ENCODE measurements around the gene SPTLC3.

The SPTLC3 gene

DNA sequence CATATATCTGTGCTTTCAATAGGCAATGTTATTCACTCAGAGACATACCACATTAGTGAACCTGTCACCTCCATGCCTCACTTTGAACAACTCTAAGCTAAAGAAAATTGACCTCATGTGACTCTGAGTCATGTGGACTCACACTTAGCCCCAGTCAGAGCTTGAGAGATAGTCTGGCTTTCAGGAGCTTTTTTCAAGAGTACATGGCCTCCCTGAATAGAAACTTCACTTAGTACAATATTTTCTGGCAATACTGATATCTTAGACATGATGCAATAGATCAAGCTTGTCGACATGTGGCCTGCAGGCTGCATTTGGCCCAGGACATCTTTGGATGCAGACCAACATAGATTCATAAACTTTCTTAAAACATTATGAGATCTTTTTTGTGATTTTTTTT, 8.5 kb downstream of the SPTLC3 start:
- TF ChIP-seq, protein P1, sequence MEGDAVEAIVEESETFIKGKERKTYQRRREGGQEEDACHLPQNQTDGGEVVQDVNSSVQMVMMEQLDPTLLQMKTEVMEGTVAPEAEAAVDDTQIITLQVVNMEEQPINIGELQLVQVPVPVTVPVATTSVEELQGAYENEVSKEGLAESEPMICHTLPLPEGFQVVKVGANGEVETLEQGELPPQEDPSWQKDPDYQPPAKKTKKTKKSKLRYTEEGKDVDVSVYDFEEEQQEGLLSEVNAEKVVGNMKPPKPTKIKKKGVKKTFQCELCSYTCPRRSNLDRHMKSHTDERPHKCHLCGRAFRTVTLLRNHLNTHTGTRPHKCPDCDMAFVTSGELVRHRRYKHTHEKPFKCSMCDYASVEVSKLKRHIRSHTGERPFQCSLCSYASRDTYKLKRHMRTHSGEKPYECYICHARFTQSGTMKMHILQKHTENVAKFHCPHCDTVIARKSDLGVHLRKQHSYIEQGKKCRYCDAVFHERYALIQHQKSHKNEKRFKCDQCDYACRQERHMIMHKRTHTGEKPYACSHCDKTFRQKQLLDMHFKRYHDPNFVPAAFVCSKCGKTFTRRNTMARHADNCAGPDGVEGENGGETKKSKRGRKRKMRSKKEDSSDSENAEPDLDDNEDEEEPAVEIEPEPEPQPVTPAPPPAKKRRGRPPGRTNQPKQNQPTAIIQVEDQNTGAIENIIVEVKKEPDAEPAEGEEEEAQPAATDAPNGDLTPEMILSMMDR (IDR thresholded peaks at IDR 0.05) = no peak
- Histone ChIP-seq H3K27ac (no peak overlapping the region), H3K79me2 (no peaks in the 10 kb centered on the region), H3K36me3 (ENCODE audit: control insufficient read depth, insufficient read depth, low read length) (no peaks in the 10 kb centered on the region), H3K4me3 (ENCODE audit: low read depth, low read length) (no peak overlapping the region), H3K27me3 (ENCODE audit: control insufficient read depth, insufficient read depth, low read length) (no peaks in the 10 kb centered on the region), H2AFZ (no peak overlapping the region), H3K9ac (no peak overlapping the region), H3K4me1 (no peaks in the 10 kb centered on the region), H3K4me2 (ENCODE audit: low read length) (no peak overlapping the region), H3K9me3 (ENCODE audit: control insufficient read depth, low read length) (no peaks in the 10 kb centered on the region)

DNA sequence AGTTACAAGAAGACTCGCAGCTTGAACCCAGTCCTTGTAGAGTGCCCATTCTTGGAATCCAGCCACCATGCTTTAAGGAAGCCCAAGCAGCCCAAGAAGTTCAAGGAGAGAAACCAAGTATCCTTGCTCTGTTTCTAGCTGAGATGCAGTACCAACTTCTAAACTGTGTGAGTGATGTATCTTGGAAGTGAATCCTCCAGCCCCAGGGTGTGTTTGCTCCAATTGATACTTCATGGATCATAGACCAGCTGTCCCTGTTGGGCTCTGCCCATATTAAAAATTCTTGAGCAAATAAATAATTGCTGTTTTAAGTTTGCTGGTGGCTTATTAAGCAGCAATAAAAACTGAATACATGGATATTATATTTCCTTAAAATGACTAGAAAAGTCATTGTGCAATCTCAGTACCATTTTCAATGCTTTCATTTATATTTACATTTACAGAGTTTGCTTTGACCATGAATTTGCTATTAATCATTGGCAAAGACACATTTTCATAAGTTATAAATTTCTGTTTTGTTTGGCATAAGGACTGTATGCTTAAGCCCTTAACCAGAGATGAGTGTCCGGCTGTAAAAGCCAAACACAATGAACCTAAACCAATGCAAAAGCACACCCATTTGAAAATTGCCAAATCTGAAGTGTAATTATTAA, 9.2 kb downstream of the SPTLC3 start:
- Histone ChIP-seq H3K4me1 (no peaks in the 10 kb centered on the region), H3K4me3 (ENCODE audit: low read depth, low read length) (no peak overlapping the region), H3K27me3 (ENCODE audit: control insufficient read depth, insufficient read depth, low read length) (no peaks in the 10 kb centered on the region), H3K4me2 (ENCODE audit: low read length) (no peak overlapping the region), H3K79me2 (no peaks in the 10 kb centered on the region), H3K36me3 (ENCODE audit: control insufficient read depth, insufficient read depth, low read length) (no peaks in the 10 kb centered on the region), H3K9me3 (ENCODE audit: control insufficient read depth, low read length) (no peaks in the 10 kb centered on the region), H3K27ac (no peak overlapping the region), H2AFZ (no peak overlapping the region), H3K9ac (no peak overlapping the region)
- TF ChIP-seq, protein P1 (IDR thresholded peaks at IDR 0.05) = no peak

DNA sequence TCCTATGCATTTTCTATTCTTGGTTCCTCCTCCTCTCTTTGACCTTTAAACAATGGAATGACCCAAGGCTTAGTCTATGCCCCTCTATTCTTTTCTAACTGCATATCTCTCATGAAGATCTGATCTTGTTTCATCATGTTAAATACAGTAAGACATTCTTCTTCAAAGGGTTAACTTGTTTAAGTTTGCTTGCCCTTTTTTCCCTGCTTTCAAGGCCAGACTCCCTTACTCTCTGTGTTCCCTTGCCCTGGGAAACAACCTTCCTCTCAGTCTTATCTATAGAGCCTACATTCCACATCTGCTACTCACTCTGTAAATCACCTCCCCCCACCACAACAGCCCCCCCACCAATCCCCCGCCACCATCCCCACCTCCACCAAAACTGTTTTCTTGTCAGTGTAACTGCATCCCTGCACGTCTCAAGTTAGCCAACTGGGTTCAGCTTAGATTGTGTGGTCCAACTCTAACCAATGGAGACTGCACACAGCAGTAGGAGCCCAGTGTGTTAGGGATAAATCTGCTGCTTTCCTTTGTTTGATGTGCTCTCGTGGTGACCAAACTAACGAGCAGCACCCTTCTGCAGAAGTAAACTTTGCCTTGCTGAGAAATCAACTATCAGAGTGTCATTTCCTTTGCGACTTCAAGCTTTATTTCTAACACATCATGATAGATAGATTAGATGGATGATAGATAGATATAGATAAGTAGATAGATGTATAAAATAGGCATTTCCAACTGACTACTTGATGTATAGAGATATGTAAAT, 12.6 kb downstream of the SPTLC3 start:
- no peak overlapping the region for H2AFZ ChIP-seq
- H3K4me3 ChIP-seq (ENCODE audit: low read depth, low read length) = no peak overlapping the region
- TF ChIP-seq, protein P1 (IDR thresholded peaks at IDR 0.05) = no peak
- H3K9me3 ChIP-seq (ENCODE audit: control insufficient read depth, low read length) = no peaks in the 10 kb centered on the region
- H3K4me2 ChIP-seq (ENCODE audit: low read length) = no peak overlapping the region
- H3K4me1 ChIP-seq = no peaks in the 10 kb centered on the region
- no peaks in the 10 kb centered on the region for H3K27me3 ChIP-seq (ENCODE audit: control insufficient read depth, insufficient read depth, low read length)
- no peaks in the 10 kb centered on the region for H3K79me2 ChIP-seq
- no peak overlapping the region for H3K27ac ChIP-seq
- no peak overlapping the region for H3K9ac ChIP-seq
- no peaks in the 10 kb centered on the region for H3K36me3 ChIP-seq (ENCODE audit: control insufficient read depth, insufficient read depth, low read length)

DNA sequence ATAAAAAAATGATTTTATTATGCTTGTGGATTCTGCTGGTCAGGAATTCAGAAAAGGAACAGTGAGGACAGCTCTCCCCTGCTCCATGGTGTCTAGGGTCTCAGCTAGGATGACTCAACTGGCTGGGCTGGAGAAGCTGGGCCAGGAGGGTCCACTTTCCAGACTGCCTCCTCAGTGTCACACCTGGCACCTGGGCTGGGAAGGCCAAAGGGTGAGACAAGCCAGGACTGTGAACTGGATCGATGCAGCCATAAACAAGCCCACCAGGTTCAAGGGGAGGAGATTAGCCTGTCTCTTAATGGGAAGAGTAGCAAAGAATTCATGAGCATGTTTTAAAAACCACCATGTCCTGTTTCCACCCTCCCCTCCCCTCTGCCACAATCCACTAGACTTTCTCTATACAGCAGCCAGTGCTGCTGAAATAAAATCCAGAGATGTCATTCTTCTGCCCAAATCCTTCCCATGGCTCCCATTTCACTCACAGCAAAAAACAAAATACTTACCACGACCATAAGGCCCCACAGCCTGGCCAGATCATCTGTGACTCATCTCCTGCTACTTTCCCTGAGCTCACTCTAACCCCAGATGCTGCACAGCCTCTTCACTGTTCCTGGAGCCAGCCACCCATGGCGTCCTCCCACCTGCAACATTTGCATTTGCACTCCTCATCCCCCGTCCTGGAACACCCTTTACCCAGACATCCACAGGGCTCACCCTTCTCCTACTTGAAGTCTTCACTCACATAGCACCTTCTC, 13.8 kb downstream of the SPTLC3 start:
- H3K27me3 ChIP-seq (ENCODE audit: control insufficient read depth, insufficient read depth, low read length) = no peaks in the 10 kb centered on the region

More for the DNA sequence above, 13.8 kb downstream of the SPTLC3 start:
- Histone ChIP-seq H3K27ac (no peak overlapping the region), H2AFZ (no peak overlapping the region), H3K79me2 (no peaks in the 10 kb centered on the region), H3K36me3 (ENCODE audit: control insufficient read depth, insufficient read depth, low read length) (no peaks in the 10 kb centered on the region), H3K4me1 (no peaks in the 10 kb centered on the region), H3K4me3 (ENCODE audit: low read depth, low read length) (no peak overlapping the region), H3K9ac (no peak overlapping the region), H3K9me3 (ENCODE audit: control insufficient read depth, low read length) (no peaks in the 10 kb centered on the region), H3K4me2 (ENCODE audit: low read length) (no peak overlapping the region)
- TF ChIP-seq, protein P1 (IDR thresholded peaks at IDR 0.05) = no peak
